OCI-LY3 (cell line): ENCODE data around the gene ZNF93.
"Not testable (repeated sequence)": the region's sequence is repeated elsewhere in the genome, so short reads cannot be mapped to it uniquely, and the experiment has no call there.

Experiments
- H2AFZ ChIP-seq: fragments of 200-600, 300-600 bp; shearing (Covaris generic); 2 replicates; pipeline ENCODE4 v1.6.0; 2014; ENCODE audit warnings: antibody characterized with exemption, low read depth, low read length
- H3K27ac ChIP-seq: fragments of 200-600, 300-600 bp; sonication (generic); 2 replicates; pipeline ENCODE4 v1.5.1; 2014; ENCODE audit warnings: mild to moderate bottlenecking, low read length, moderate library complexity, mixed read lengths
- H3K27me3 ChIP-seq: fragments of 200-600, 300-600 bp; sonication (generic); 2 replicates; pipeline ENCODE4 v1.6.1; 2014; ENCODE audit warnings: low read depth, low read length, mixed read lengths
- H3K36me3 ChIP-seq: fragments of 200-600, 300-600 bp; sonication (generic); replicated peaks from 2 replicates; pipeline ENCODE3; 2014; ENCODE audit warnings: low read depth, low read length, mixed read lengths
- H3K4me1 ChIP-seq: fragments of 300-600, 200-600 bp; sonication (generic); 2 replicates; pipeline ENCODE4 v1.6.1; 2014; ENCODE audit warnings: low read length, mixed read lengths
- H3K4me2 ChIP-seq: fragments of 200-600, 300-600 bp; sonication (generic); 2 replicates; pipeline ENCODE4 v1.6.1; 2014; ENCODE audit warnings: low read length, mixed read lengths
- H3K4me3 ChIP-seq: fragments of 300-600, 200-600 bp; sonication (generic); 2 replicates; pipeline ENCODE4 v1.5.1; 2014; ENCODE audit warnings: antibody characterized with exemption, mild to moderate bottlenecking, low read length, moderate library complexity
- H3K79me2 ChIP-seq: fragments of 300-600, 200-600 bp; shearing (Covaris generic); 2 replicates; pipeline ENCODE4 v1.6.1; 2014; ENCODE audit warnings: mild to moderate bottlenecking, low read length, mixed read lengths
- H3K9ac ChIP-seq: fragments of 300-600, 200-600 bp; shearing (Covaris generic); 2 replicates; pipeline ENCODE4 v1.6.0; 2014; ENCODE audit warnings: mild to moderate bottlenecking, low read length, moderate library complexity
- H3K9me3 ChIP-seq: fragments of 200-600, 300-600 bp; shearing (Covaris generic); 2 replicates; pipeline ENCODE4 v1.6.1; 2014; ENCODE audit warnings: low read length, mixed read lengths; ENCODE audit not compliant: insufficient read depth
- H4K20me1 ChIP-seq: fragments of 200-600, 300-600 bp; sonication (generic); 2 replicates; pipeline ENCODE4 v1.6.1; 2016; ENCODE audit warnings: low read length, mixed read lengths; ENCODE audit not compliant: insufficient read depth
- EZH2phosphoT487 ChIP-seq: fragments of 200-600 bp; shearing (Covaris generic); IDR thresholded peaks from 2 replicates; pipeline ENCODE4 v1.6.1; 2018; ENCODE audit warnings: antibody characterized with exemption, mixed run types, low read depth
- TF ChIP-seq, protein P1 (sequence below): fragments of 200-600, 300-600 bp; sonication (generic); IDR thresholded peaks from 2 replicates; pipeline ENCODE4 v1.5.1; 2014; ENCODE audit warnings: antibody characterized with exemption, low read length, low read depth

The ZNF93 gene

DNA sequence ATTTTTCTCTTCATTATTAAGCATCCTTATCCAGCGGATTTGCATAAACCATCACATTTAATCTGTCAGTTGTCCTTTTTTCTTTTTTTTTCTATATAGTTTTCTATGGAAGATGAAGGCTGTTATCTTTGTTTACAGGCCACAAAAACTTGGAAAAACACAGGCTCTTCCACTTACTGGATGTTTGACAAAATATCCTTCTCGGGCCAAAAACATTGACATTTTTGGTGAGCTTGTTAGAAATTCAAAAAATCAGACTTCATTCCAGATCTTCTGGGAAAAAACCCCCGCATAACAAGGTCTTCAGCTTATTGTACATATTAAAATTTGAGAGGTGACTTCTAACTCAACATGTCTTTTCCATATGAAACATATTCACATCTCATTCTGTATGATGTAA, 13.8 kb downstream of the ZNF93 start:
- Histone ChIP-seq H3K9ac (no peak overlapping the region), H3K27me3 (no peaks in the 10 kb centered on the region), H2AFZ (no peak overlapping the region), H3K27ac (no peak overlapping the region), H3K36me3 (peaks cover 70% of the 10 kb centered on the region), H4K20me1 (no peaks in the 10 kb centered on the region), H3K79me2 (peaks cover 37% of the 10 kb centered on the region), H3K9me3 (peaks cover 9% of the 10 kb centered on the region; the same call in 1 of the 2 replicates), H3K4me2 (no peak overlapping the region), H3K4me3 (no peak overlapping the region), H3K4me1 (no peaks in the 10 kb centered on the region)
- TF ChIP-seq, protein P1, sequence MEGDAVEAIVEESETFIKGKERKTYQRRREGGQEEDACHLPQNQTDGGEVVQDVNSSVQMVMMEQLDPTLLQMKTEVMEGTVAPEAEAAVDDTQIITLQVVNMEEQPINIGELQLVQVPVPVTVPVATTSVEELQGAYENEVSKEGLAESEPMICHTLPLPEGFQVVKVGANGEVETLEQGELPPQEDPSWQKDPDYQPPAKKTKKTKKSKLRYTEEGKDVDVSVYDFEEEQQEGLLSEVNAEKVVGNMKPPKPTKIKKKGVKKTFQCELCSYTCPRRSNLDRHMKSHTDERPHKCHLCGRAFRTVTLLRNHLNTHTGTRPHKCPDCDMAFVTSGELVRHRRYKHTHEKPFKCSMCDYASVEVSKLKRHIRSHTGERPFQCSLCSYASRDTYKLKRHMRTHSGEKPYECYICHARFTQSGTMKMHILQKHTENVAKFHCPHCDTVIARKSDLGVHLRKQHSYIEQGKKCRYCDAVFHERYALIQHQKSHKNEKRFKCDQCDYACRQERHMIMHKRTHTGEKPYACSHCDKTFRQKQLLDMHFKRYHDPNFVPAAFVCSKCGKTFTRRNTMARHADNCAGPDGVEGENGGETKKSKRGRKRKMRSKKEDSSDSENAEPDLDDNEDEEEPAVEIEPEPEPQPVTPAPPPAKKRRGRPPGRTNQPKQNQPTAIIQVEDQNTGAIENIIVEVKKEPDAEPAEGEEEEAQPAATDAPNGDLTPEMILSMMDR = no peak
- TF ChIP-seq EZH2phosphoT487 = no peak

DNA sequence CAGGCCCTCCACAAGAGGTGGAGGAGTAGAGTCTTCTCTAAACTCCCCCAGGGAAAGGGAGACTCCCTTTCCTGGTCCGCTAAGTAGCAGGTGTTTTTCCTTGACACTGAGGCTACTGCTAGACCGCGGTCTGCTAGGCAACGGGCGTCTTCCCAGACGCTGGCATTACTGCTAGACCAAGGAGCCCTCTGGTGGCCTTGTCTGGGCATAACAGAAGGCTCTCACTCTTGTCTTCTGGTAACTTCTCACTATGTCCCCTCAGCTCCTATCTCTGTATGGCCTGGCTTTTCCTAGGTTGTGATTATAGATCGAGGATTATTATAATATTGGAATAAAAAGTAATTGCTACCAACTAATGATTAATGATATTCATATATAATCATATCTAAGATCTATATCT, 29.7 kb downstream of the ZNF93 start:
- peaks cover 77% of the 10 kb centered on the region for H3K36me3 ChIP-seq

DNA sequence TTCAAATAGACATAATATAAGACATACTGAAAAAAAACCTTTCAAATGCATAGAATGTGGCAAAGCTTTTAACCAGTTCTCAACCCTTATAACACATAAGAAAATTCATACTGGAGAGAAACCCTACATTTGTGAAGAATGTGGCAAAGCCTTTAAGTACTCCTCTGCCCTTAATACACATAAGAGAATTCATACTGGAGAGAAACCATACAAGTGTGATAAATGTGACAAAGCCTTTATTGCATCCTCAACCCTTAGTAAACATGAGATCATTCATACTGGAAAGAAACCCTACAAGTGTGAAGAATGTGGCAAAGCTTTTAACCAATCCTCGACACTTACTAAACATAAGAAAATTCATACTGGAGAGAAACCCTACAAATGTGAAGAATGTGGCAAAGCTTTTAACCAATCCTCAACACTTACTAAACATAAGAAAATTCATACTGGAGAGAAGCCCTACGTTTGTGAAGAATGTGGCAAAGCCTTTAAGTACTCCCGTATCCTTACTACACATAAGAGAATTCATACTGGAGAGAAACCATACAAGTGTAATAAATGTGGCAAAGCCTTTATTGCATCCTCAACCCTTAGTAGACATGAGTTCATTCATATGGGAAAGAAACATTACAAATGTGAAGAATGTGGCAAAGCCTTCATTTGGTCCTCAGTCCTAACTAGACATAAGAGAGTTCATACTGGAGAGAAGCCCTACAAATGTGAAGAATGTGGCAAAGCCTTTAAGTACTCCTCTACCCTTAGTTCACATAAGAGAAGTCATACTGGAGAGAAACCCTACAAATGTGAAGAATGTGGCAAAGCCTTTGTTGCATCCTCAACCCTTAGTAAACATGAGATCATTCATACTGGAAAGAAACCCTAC, 32.9 kb downstream of the ZNF93 start:
- H2AFZ ChIP-seq, H4K20me1 ChIP-seq, H3K4me1 ChIP-seq, H3K79me2 ChIP-seq, H3K4me2 ChIP-seq, H3K27me3 ChIP-seq, H3K4me3 ChIP-seq, H3K9ac ChIP-seq, H3K27ac ChIP-seq: not testable (repeated sequence)
- peaks cover 48% of the 10 kb centered on the region for H3K9me3 ChIP-seq
- peaks cover 56% of the 10 kb centered on the region for H3K36me3 ChIP-seq

More for the DNA sequence above, 29.7 kb downstream of the ZNF93 start:
- H3K27me3 ChIP-seq, H2AFZ ChIP-seq, H3K4me1 ChIP-seq, H4K20me1 ChIP-seq, H3K27ac ChIP-seq, H3K79me2 ChIP-seq, H3K4me2 ChIP-seq, H3K9ac ChIP-seq, H3K4me3 ChIP-seq: not testable (repeated sequence)
- peaks cover 42% of the 10 kb centered on the region for H3K9me3 ChIP-seq
- TF ChIP-seq, protein P1 = 0 out of 2 replicates have a peak, but pooled peaks have one; percentile 8

DNA sequence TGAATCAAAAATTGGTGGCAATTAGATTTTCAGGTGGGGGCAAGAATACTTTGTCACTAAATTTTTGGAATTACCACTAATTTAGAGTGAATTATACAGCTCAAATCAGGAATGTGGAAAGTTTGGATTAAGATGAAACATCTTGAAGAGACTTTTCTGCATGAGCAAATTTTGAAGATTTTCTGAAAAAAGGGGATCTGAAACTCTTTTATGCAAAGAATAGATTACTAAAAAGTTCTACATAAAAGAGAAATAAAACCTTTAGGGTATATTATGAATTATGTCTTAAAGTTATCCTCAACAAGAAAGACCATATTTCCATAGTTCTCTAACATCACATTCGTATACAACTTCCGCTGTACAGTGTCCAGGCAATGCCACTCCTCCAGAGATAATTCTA, 36.7 kb downstream of the ZNF93 start:
- no peaks in the 10 kb centered on the region for H3K79me2 ChIP-seq
- peaks cover 41% of the 10 kb centered on the region for H3K9me3 ChIP-seq
- no peak overlapping the region for H2AFZ ChIP-seq
- peaks cover 6% of the 10 kb centered on the region; the same call in 1 of the 2 replicates for H3K4me1 ChIP-seq
- H3K4me2 ChIP-seq = no peak overlapping the region
- no peaks in the 10 kb centered on the region for H3K27me3 ChIP-seq
- no peak overlapping the region for H3K4me3 ChIP-seq
- TF ChIP-seq, protein P1 = no peak
- TF ChIP-seq EZH2phosphoT487 = no peak
- H3K27ac ChIP-seq = no peak overlapping the region
- H4K20me1 ChIP-seq = no peaks in the 10 kb centered on the region
- H3K36me3 ChIP-seq = peaks cover 37% of the 10 kb centered on the region
- H3K9ac ChIP-seq = no peak overlapping the region
